GM18868 (cell line): ENCODE results near the gene GALNT9.

Experiments used
- ATAC-seq: cut with Tn5 transposase; IDR thresholded peaks from one replicate; pipeline ENCODE4 v1.9.1; 2021; ENCODE audit warnings: mild to moderate bottlenecking, moderate library complexity; ENCODE audit not compliant: unreplicated experiment

GALNT9 gene

DNA sequence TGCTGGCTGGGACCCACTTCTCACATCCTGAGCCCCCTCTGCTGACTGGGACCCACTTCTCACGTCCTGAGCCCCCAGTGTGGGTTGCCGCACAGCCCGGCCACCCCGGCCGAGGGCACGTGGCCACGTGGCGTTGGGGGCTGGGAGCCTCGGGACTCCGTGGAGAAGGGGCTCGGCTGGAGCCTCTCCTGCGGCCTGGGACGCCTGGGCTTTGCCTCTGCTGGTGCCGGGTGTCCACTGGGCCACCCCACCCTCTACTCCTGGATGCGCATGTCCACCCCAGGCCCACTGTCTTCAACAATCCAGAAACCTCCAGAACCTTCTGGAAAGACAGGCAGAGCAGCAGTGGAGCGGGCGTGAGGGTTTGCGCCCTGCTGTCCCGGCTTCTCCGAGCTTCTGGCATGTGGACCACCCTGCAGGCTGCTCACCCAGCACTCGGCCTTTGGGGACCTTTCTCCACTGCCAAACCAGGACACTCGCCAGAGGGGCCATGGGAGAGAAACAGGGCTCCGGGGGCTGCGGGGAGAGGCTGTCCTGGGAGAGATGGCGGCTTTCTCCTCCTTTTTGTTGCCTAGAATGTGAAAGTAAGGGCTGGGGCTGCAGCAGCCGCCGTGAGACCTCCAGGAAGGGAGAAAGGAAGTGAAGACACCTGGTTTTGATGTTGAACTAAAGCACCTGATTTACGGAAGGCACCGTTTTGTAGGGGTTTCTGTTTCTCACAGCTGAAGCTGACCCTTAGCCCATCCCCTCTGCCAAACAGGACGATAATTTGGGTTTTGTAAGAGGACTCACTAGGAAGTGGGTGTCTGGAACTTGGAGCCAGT is 155.2 kb downstream of the GALNT9 start:
- no peak for ATAC-seq

- ATAC-seq, result no peak
Observed at GRCh38 chr12:132173135-132174014, 156.0 kb downstream of the GALNT9 start.

GRCh38 chr12:132172619-132173018 is 156.8 kb downstream of the GALNT9 start:
- no peak for ATAC-seq

DNA sequence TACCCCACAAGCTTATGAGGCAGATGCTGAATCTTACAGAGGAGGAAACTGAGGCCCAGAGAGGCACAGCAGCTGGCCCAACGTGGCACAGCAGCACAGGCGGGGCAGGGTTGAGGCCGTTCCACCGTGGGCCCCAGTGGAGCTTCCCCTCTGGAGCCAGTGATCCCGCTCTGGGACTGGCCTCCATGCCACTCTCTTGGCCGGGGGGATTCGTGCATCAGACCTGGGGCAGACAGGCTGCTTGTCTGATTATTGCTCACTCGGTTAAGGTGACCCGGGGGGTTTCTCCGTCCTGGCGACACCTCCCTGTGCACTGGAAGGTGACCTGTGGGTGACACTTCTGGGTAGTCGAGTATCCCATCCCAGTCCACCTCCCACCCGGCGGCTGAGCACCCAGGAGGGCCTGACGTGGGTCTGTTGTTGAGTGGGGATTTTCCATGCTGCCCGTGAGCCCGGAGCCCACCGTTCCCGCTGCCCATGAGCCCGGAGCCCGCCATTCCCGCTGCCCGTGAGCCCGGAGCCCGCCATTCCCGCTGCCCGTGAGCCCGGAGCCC is 157.3 kb downstream of the GALNT9 start:
- no peak for ATAC-seq

- ATAC-seq, result no peak
Observed at GRCh38 chr12:132171293-132171967, 158.0 kb downstream of the GALNT9 start.

- ATAC-seq, result no peak
Observed at GRCh38 chr12:132170637-132171292, 158.6 kb downstream of the GALNT9 start.

- ATAC-seq, result no peak
Observed at GRCh38 chr12:132170094-132170636, 159.2 kb downstream of the GALNT9 start.

GRCh38 chr12:132169376-132169775 is 160.0 kb downstream of the GALNT9 start:
- no peak for ATAC-seq

GRCh38 chr12:132168311-132169031 is 160.9 kb downstream of the GALNT9 start:
- ATAC-seq, result no peak

- no peak for ATAC-seq
Observed at GRCh38 chr12:132167611-132168310, 161.6 kb downstream of the GALNT9 start.

DNA sequence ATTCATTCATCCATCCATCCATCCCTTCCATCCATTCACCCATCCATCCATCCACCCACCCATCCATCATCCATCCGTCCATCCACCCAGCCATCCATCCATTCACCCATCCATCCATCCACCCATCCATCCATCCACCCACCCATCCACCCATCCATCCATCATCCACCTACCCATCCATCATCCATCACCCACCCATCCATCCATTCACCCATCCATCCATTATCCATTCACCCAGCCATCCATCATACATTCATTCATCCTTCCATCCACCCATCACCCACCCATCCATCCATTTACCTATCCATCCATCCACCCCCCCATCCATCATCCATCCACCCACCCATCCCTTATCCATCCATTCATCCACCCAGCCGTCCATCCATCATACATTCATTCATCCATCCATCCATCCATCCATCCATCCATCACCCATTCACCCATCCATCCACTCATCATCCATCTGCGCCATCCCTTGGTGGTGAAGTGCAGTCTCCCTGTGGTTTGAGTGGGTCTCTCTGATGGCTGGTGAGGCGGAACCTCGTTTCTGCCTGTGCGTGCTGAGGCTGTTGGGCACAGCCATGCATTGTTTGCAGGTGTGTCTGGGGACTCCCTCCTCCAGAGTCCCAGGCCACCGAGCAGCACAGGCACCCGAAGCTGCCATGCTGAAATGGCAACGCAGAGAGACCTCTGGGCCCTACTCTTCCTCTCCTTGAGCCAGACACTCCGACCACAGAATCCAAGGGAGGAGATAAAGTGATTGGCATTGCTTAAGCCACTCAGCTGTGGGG is 162.4 kb downstream of the GALNT9 start:
- no peak for ATAC-seq

GRCh38 chr12:132166093-132166492 is 163.3 kb downstream of the GALNT9 start:
- ATAC-seq, result no peak

GRCh38 chr12:132165584-132165983 is 163.8 kb downstream of the GALNT9 start:
- no peak for ATAC-seq

- ATAC-seq, result no peak
Observed at GRCh38 chr12:132164426-132164825, 165.0 kb downstream of the GALNT9 start.

DNA sequence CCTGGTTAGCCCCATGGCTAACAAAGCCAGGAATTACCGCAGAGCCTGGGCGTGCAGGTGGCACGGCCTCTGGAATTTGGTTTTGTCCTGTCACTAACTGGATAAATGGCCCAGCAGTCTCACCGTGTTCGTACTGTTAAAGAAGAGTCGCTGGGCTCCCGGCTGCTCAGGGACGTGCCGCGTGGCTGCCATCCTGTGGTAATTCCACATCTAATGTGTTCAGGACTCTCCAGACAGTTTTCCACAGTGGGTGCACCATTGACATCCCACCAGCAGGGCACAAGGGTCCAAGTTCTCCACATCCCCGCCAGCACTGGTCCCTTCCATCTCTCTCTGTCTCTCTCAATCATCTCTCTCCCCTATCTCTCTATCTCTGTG is 165.5 kb downstream of the GALNT9 start:
- ATAC-seq, result no peak

DNA sequence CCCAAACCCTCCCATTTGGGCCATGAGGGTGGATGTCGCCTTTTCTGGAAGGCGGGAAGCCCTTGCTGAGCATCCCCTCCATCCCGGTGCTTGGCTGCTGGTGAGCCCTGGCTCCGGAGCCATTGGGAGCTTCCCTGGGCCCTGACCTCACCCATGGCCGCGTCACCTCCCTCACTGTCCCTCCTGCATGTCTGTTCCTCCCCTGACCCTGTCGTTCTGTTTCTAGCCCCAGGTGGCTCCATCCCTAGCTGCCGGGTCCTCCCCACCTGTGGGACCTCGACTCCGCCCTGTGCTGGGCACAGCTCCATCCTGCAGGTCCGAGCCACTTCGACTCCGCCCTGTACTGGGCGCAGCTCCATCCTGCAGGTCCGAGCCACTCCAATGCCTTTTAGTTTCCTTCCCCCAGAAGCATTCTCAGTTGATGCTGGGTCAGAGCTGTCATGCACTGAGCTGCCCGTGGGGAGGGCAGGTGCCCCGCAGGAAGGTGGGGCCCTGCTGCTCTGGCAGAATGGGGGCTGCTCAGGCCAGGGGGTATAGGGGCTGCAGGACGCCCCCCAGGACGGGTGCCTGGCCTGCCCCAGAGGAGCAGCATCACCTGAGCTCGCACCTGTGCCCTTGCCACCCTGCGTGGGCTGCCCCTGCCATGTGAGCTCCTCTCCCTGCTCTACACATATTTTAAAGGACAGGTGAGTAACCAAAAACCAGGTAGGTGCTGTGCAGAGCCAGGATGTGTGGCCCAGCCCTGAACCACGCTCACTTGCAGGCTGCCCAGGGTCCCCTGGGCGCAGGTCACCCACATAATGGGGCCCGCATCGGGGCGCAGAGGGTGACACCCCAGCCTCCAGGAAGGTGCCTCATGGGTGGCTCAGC is 166.1 kb downstream of the GALNT9 start:
- ATAC-seq, result no peak

GRCh38 chr12:132162508-132163031 is 166.8 kb downstream of the GALNT9 start:
- no peak for ATAC-seq
